Endothelial cell of umbilical vein (primary cell): Measurements from ENCODE around the gene CYP1A2. TPM values are rescaled to one million over a fixed set of nuclear protein-coding genes. Genes with fewer than 3 reads are reported as not detected.

ENCODE experiments used
- BruUV-seq: library from RNA; stranded (reverse); fragments of 400-500 nt; replicated peaks from 2 replicates; lab custom pipeline; 2021; lab: Mats Ljungman, UMichigan
- CTCF ChIA-PET: fragments of 300-600, 350-600 bp; sonication (Branson Sonifier 250); formaldehyde crosslinking; loops from one replicate; lab custom pipeline; 2021; ENCODE audit warnings: antibody characterized with exemption, inconsistent platforms; lab: Charles Lee
- POLR2A ChIA-PET: fragments of 300-600, 350-600 bp; sonication (Branson Sonifier 250); formaldehyde crosslinking; loops from one replicate; lab custom pipeline; 2021; ENCODE audit warnings: antibody characterized with exemption, inconsistent platforms; lab: Charles Lee
- DNase-seq: peaks from one replicate; pipeline ENCODE4 v3.0.0-alpha.2; 2011; ENCODE audit warnings: low read depth, low spot score
- FAIRE-seq: peaks from 2 replicates; lab custom pipeline; 2011; peaks lifted over from hg19 to GRCh38; lab: Jason Lieb, UNC
- H2AFZ ChIP-seq: 2 replicates; pipeline ENCODE4 v1.6.0; 2012; ENCODE audit warnings: low read depth, low read length, control low read depth, inconsistent platforms
- H3K27ac ChIP-seq: 2 replicates; pipeline ENCODE4 v1.5.1; 2011; ENCODE audit warnings: low read depth, mild to moderate bottlenecking, control low read depth, low read length, moderate library complexity; ENCODE audit not compliant: insufficient read depth
- H3K27me3 ChIP-seq, 2 experiments: 2 replicates each; pipeline versions ENCODE4 v1.6.0 to v1.6.1; 2011; ENCODE audit warnings: low read length in 2 of 2, mixed read lengths in 1 of 2; ENCODE audit not compliant: control insufficient read depth in 2 of 2, insufficient read depth in 2 of 2
- H3K36me3 ChIP-seq, 2 experiments: 2 replicates in 1 of 2; 3 replicates in 1 of 2; pipeline ENCODE4 v1.5.1; 2011; ENCODE audit warnings: low read length in 2 of 2, mild to moderate bottlenecking in 1 of 2, moderate library complexity in 1 of 2; ENCODE audit not compliant: control insufficient read depth in 2 of 2, insufficient read depth in 2 of 2; ENCODE audit errors: extremely low read depth in 1 of 2
- H3K4me1 ChIP-seq: 3 replicates; pipeline ENCODE4 v1.5.1; 2011; ENCODE audit warnings: mild to moderate bottlenecking, low read length; ENCODE audit not compliant: control insufficient read depth, insufficient read depth; ENCODE audit errors: extremely low read depth
- H3K4me2 ChIP-seq: 2 replicates; pipeline ENCODE4 v1.6.1; 2011; ENCODE audit warnings: low read length, control low read depth, mixed read lengths; ENCODE audit not compliant: insufficient read depth
- H3K4me3 ChIP-seq, 3 experiments: fragments of 200-600 bp in 1 of 3; sonication (generic), shearing (Covaris generic) in 1 of 3; replicated peaks in 1 of 3; 2 replicates each; pipeline ENCODE4 v1.5.1; 2011 to 2016; ENCODE audit warnings: control low read depth in 3 of 3, low read length in 3 of 3, mild to moderate bottlenecking in 2 of 3, inconsistent platforms in 1 of 3, low read depth in 1 of 3, moderate library complexity in 1 of 3; ENCODE audit not compliant: insufficient read depth in 1 of 3
- H3K79me2 ChIP-seq: 2 replicates; pipeline ENCODE4 v1.6.0; 2012; ENCODE audit warnings: low read length, inconsistent platforms; ENCODE audit not compliant: control insufficient read depth, insufficient read depth
- H3K9ac ChIP-seq: replicated peaks from 2 replicates; pipeline ENCODE3; 2011; ENCODE audit warnings: low read length, control low read depth; ENCODE audit not compliant: insufficient read depth; ENCODE audit errors: extremely low read depth
- H3K9me1 ChIP-seq: replicated peaks from 3 replicates; pipeline ENCODE4 v1.6.0; 2011; ENCODE audit warnings: mild to moderate bottlenecking, low read length; ENCODE audit not compliant: control insufficient read depth, insufficient read depth; ENCODE audit errors: extremely low read depth
- H3K9me3 ChIP-seq: replicated peaks from 2 replicates; pipeline ENCODE4 v1.5.1; 2012; ENCODE audit warnings: low read length, inconsistent platforms; ENCODE audit not compliant: control insufficient read depth, insufficient read depth
- H4K20me1 ChIP-seq: replicated peaks from 2 replicates; pipeline ENCODE3; 2011; ENCODE audit warnings: mild to moderate bottlenecking, low read length; ENCODE audit not compliant: control insufficient read depth, insufficient read depth; ENCODE audit errors: extremely low read depth
- EZH2 ChIP-seq: IDR thresholded peaks from 2 replicates; pipeline ENCODE4 v1.6.1; 2012; ENCODE audit warnings: borderline replicate concordance, low read depth, mild to moderate bottlenecking, moderate library complexity, low read length, inconsistent platforms; ENCODE audit not compliant: severe bottlenecking
- FOS ChIP-seq: IDR thresholded peaks from 2 replicates; pipeline ENCODE4 v1.6.1; 2011; ENCODE audit warnings: mild to moderate bottlenecking, low read length, moderate library complexity, borderline replicate concordance; ENCODE audit not compliant: insufficient read depth
- GATA2 ChIP-seq: IDR thresholded peaks from 2 replicates; pipeline ENCODE4 v1.7.0; 2011; ENCODE audit warnings: low read depth, mild to moderate bottlenecking, moderate library complexity, mixed read lengths, low read length; ENCODE audit not compliant: insufficient read length, insufficient read depth
- JUN ChIP-seq: IDR thresholded peaks from 2 replicates; pipeline ENCODE4 v1.6.1; 2011; ENCODE audit warnings: borderline replicate concordance, low read depth; ENCODE audit not compliant: insufficient read length, insufficient read depth
- MAX ChIP-seq: IDR thresholded peaks from 2 replicates; pipeline ENCODE4 v1.6.1; 2011; ENCODE audit not compliant: insufficient read depth, insufficient read length
- MYC ChIP-seq: IDR thresholded peaks from one replicate; pipeline ENCODE4 v1.6.1; 2011; ENCODE audit warnings: mild to moderate bottlenecking, low read depth, low read length
- POLR2A ChIP-seq: IDR thresholded peaks from 2 replicates; pipeline ENCODE4 v1.6.1; 2012; ENCODE audit warnings: low read depth, mild to moderate bottlenecking, control low read depth, low read length
- POLR2AphosphoS5 ChIP-seq: IDR thresholded peaks from 2 replicates; pipeline ENCODE4 v1.6.1; 2012; ENCODE audit warnings: low read depth, mild to moderate bottlenecking, control low read depth, low read length, moderate library complexity; ENCODE audit not compliant: insufficient read depth
- dilution Hi-C: fragments of 300-500 bp; cut with MboI; formaldehyde crosslinking; loops from one replicate; pipeline ENCODE4 v1.15.0; 2019; ENCODE audit warnings: low sequenced_read_pairs; ENCODE audit not compliant: extremely low pct_ligation_motif_present
- intact Hi-C: fragments of 100-400 bp; cut with micrococcal nuclease; formaldehyde crosslinking; loops from one replicate; pipeline ENCODE4 v1.10.0; 2022
- polyA plus RNA-seq, 4 experiments: library from polyadenylated mRNA; depleted of rRNA in 3 of 4; stranded (reverse) in 3 of 4; unstranded in 1 of 4; fragments of >200 nt; gene quantifications; 2 replicates each; pipeline versions ENCODE4 v1.2.1 to v1.2.3, GENCODE V29; 2011 to 2012; ENCODE audit warnings: missing spikeins in 1 of 4
- total RNA-seq: library from RNA; stranded (reverse); gene quantifications from 2 replicates; pipeline ENCODE4 v1.2.3, GENCODE V29; 2021
- TF ChIP-seq, protein P1 (sequence below), 2 donors: IDR thresholded peaks; 1 replicate in 1 of 2; 2 replicates in 1 of 2; pipeline ENCODE4 v1.5.1; 2011; ENCODE audit warnings: low read length in 2 of 2, mild to moderate bottlenecking in 2 of 2, moderate library complexity in 2 of 2, control low read depth in 1 of 2, inconsistent platforms in 1 of 2, low read depth in 1 of 2; ENCODE audit not compliant: insufficient read depth in 1 of 2; ENCODE audit errors: extremely low read depth in 1 of 2

The CYP1A2 gene
- total and polyA plus RNA-seq, 2 donors (not counting 3 experiments of a cell fraction or from before 2014, with no cell fraction given) = not detected

GRCh38 chr15:74749832-74750231, 1.2 kb downstream of the CYP1A2 start:
- Histone ChIP-seq H3K27me3 (peaks cover 0 to 1% of the 10 kb centered on the region in 2 experiments), H3K9ac (no peak overlapping the region), H3K79me2 (no peaks in the 10 kb centered on the region), H2AFZ (no peak overlapping the region), H3K9me3 (no peaks in the 10 kb centered on the region), H4K20me1 (no peaks in the 10 kb centered on the region), H3K36me3 (no peaks in the 10 kb centered on the region), H3K27ac (no peak overlapping the region), H3K4me1 (no peaks in the 10 kb centered on the region), H3K4me3 (no peak overlapping the region), H3K4me2 (no peak overlapping the region), H3K9me1 (no peaks in the 10 kb centered on the region)
- ChIA-PET POLR2A (interaction anchor here (1.0 kb wide), 1 partner anchor 112 kb away, joined by 3 read pairs; no protein-coding TSS in a partner anchor), CTCF (interaction anchor here (0.8 to 1.4 kb wide), 4 partner anchors 9 to 32 kb away, joined by 3 read pairs; partner anchors contain the start of gene CSK)
- BruUV-seq = no TSS peak
- FAIRE-seq (no peak), DNase-seq (no peak)
- dilution Hi-C loops (loop anchor here (25.0 kb wide), 1 partner anchor 113 kb away; no protein-coding TSS in a partner anchor), intact Hi-C loops (loop anchor here (10.0 kb wide), 1 partner anchor 525 kb away; no protein-coding TSS in a partner anchor)
- TF ChIP-seq FOS = no peak
- TF ChIP-seq, protein P1, sequence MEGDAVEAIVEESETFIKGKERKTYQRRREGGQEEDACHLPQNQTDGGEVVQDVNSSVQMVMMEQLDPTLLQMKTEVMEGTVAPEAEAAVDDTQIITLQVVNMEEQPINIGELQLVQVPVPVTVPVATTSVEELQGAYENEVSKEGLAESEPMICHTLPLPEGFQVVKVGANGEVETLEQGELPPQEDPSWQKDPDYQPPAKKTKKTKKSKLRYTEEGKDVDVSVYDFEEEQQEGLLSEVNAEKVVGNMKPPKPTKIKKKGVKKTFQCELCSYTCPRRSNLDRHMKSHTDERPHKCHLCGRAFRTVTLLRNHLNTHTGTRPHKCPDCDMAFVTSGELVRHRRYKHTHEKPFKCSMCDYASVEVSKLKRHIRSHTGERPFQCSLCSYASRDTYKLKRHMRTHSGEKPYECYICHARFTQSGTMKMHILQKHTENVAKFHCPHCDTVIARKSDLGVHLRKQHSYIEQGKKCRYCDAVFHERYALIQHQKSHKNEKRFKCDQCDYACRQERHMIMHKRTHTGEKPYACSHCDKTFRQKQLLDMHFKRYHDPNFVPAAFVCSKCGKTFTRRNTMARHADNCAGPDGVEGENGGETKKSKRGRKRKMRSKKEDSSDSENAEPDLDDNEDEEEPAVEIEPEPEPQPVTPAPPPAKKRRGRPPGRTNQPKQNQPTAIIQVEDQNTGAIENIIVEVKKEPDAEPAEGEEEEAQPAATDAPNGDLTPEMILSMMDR (IDR thresholded peaks at IDR 0.05; ENCODE audit: extremely low read depth in 1 of 2, insufficient read depth in 1 of 2, low read depth in 1 of 2, low read length in 2 of 2) = no peak
- TF ChIP-seq MYC = no peak
- TF ChIP-seq EZH2 = no peak
- TF ChIP-seq MAX = no peak
- TF ChIP-seq POLR2A = no peak
- no peak for TF ChIP-seq GATA2
- TF ChIP-seq JUN = no peak
- TF ChIP-seq POLR2AphosphoS5 = no peak
